Vagina (tissue), 2 donors: ENCODE results near the gene MYBPHL. TPM values are rescaled to one million over a fixed set of nuclear protein-coding genes. Genes with fewer than 3 reads are reported as not detected.

Experiments used
- DNase-seq, 2 donors: peaks; one replicate each; pipeline ENCODE4 v3.0.0-alpha.2; 2017; ENCODE audit errors: extremely low spot score in 2 of 2
- H3K27ac ChIP-seq: fragments of 200-600 bp; sonication (generic); one replicate; pipeline ENCODE4 v1.5.1; 2019
- H3K27me3 ChIP-seq: fragments of 200-600 bp; sonication (generic); one replicate; pipeline ENCODE4 v1.5.1; 2019
- H3K36me3 ChIP-seq, 2 donors: fragments of 200-600 bp; sonication (generic); one replicate each; pipeline ENCODE4 v1.5.1; 2017 to 2019
- H3K4me1 ChIP-seq: fragments of 200-600 bp; sonication (generic); one replicate; pipeline ENCODE4 v1.5.1; 2019
- H3K4me3 ChIP-seq, 2 donors: fragments of 200-600 bp; sonication (generic); 1 replicate in 1 of 2; 2 replicates in 1 of 2; pipeline ENCODE4 v1.5.1; 2016 to 2019
- H3K9me3 ChIP-seq: fragments of 200-600 bp; sonication (generic); one replicate; pipeline ENCODE4 v1.5.1; 2019
- POLR2A ChIP-seq, 2 donors: fragments of 450-650 bp; IDR thresholded peaks; one replicate each; pipeline ENCODE4 v1.6.1; 2017; ENCODE audit warnings: antibody characterized with exemption in 2 of 2, mild to moderate bottlenecking in 2 of 2, moderate library complexity in 2 of 2
- POLR2AphosphoS5 ChIP-seq, 2 donors: sonication (generic); formaldehyde crosslinking; IDR thresholded peaks; one replicate each; pipeline ENCODE4 v1.9.0; 2017; ENCODE audit warnings: antibody characterized with exemption in 2 of 2, mild to moderate bottlenecking in 2 of 2, low read depth in 1 of 2; ENCODE audit not compliant: insufficient read depth in 1 of 2
- intact Hi-C: fragments of 100-400 bp; cut with DNase I; formaldehyde crosslinking; loops from one replicate; pipeline ENCODE4 v1.15.1; 2023
- total RNA-seq: library from RNA; depleted of rRNA; stranded (reverse); fragments of >200 nt; gene quantifications from one replicate; pipeline ENCODE4 v1.2.3, GENCODE V29; 2016
- TF ChIP-seq, protein P1 (sequence below), 3 experiments: fragments of 450-650 bp in 2 of 3; fragments of 200-600 bp in 1 of 3; sonication (generic) in 1 of 3; IDR thresholded peaks; one replicate each; pipeline ENCODE4 v1.5.1; 2017 to 2019; ENCODE audit warnings: antibody characterized with exemption in 3 of 3, mild to moderate bottlenecking in 2 of 3, moderate library complexity in 2 of 3

Gene MYBPHL
- total RNA-seq, 1 donor from 2014 or later, result not detected

DNA sequence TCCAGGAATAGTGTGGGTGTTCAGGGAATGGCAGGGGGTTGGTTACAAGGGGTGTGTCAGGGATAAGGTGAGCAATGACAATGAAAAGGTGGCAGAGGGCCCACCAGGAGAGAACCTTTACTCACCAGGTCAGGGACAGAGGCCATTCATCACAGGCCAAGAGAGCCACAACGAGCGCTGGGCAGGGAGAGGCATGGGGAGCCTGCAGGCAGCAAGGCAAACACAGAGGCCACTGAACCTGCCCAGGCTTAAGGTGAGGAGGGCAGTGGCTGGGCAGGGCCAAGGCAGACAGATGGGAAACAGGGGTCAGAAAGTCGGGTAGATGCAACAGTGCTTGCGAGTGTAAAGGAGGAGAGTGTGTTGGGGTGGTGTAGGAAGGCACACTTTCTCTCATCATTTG, 28.3 kb upstream of the MYBPHL start:
- no peak for DNase-seq
- Histone ChIP-seq H3K4me3 (no peak overlapping the region), H3K27me3 (no peaks in the 10 kb centered on the region), H3K27ac (no peak overlapping the region), H3K9me3 (no peaks in the 10 kb centered on the region), H3K36me3 (peaks cover 0 to 13% of the 10 kb centered on the region in 2 donors), H3K4me1 (no peaks in the 10 kb centered on the region)
- intact Hi-C loops, result no loop called here
- no peak for TF ChIP-seq POLR2AphosphoS5 (IDR thresholded peaks at IDR 0.05; ENCODE audit: insufficient read depth in 1 of 2, low read depth in 1 of 2)
- TF ChIP-seq, protein P1, sequence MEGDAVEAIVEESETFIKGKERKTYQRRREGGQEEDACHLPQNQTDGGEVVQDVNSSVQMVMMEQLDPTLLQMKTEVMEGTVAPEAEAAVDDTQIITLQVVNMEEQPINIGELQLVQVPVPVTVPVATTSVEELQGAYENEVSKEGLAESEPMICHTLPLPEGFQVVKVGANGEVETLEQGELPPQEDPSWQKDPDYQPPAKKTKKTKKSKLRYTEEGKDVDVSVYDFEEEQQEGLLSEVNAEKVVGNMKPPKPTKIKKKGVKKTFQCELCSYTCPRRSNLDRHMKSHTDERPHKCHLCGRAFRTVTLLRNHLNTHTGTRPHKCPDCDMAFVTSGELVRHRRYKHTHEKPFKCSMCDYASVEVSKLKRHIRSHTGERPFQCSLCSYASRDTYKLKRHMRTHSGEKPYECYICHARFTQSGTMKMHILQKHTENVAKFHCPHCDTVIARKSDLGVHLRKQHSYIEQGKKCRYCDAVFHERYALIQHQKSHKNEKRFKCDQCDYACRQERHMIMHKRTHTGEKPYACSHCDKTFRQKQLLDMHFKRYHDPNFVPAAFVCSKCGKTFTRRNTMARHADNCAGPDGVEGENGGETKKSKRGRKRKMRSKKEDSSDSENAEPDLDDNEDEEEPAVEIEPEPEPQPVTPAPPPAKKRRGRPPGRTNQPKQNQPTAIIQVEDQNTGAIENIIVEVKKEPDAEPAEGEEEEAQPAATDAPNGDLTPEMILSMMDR (IDR thresholded peaks at IDR 0.05), result no peak
- TF ChIP-seq POLR2A (IDR thresholded peaks at IDR 0.05), result no peak

DNA sequence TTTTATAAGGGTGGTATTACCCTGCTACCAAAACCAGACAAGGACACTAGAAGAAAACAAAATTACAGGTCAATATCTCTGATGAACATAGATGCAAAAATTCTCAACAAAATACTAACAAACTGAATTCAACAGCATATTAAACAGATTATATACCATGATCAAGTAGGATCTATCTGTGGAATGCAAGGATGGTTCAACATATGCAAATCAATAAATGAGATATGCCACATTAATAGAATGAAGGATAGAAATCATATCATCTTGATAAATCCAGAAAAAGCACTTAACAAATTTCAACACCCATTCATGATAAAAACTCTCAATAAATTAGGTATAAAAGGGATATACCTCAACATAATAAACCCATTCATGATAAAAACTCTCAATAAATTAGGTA, 24.3 kb upstream of the MYBPHL start:
- no peak overlapping the region for H3K4me3 ChIP-seq
- H3K27me3 ChIP-seq, result no peaks in the 10 kb centered on the region
- no peaks in the 10 kb centered on the region for H3K9me3 ChIP-seq
- intact Hi-C loops, result no loop called here
- DNase-seq, result no peak
- H3K4me1 ChIP-seq, result no peaks in the 10 kb centered on the region
- peaks cover 0 to 13% of the 10 kb centered on the region in 2 donors for H3K36me3 ChIP-seq
- no peak overlapping the region for H3K27ac ChIP-seq
- TF ChIP-seq, protein P1 (IDR thresholded peaks at IDR 0.05), result no peak
- TF ChIP-seq POLR2A (IDR thresholded peaks at IDR 0.05) (no peak), POLR2AphosphoS5 (IDR thresholded peaks at IDR 0.05; ENCODE audit: insufficient read depth in 1 of 2, low read depth in 1 of 2) (no peak)

DNA sequence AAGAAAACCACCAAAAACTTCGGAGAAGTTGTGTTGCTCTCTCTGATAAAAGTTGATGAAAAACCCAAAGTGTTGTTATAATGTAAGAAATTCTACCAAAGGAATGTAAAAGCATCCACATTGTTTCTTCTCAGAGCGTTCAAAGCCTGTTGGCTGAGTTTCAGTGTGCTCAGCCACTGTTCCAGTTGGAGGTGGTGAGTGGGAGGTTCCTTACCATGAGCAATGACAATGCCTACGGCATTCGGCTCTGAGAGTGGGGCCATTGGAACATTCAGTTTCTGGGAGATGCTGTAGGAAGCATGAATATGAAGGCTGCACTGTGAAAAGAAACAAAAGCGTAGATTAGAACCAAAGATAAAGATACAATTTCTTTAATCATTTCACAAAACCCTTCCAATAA, 20.5 kb upstream of the MYBPHL start:
- no peak overlapping the region for H3K4me3 ChIP-seq
- peaks cover 0 to 19% of the 10 kb centered on the region in 2 donors for H3K36me3 ChIP-seq
- intact Hi-C loops, result no loop called here
- no peak for TF ChIP-seq POLR2AphosphoS5 (IDR thresholded peaks at IDR 0.05; ENCODE audit: insufficient read depth in 1 of 2, low read depth in 1 of 2)
- TF ChIP-seq POLR2A (IDR thresholded peaks at IDR 0.05), result no peak
- TF ChIP-seq, protein P1 (IDR thresholded peaks at IDR 0.05), result no peak
- H3K27me3 ChIP-seq, result no peaks in the 10 kb centered on the region
- no peak overlapping the region for H3K27ac ChIP-seq
- no peak for DNase-seq
- no peaks in the 10 kb centered on the region for H3K9me3 ChIP-seq
- H3K4me1 ChIP-seq, result no peaks in the 10 kb centered on the region

DNA sequence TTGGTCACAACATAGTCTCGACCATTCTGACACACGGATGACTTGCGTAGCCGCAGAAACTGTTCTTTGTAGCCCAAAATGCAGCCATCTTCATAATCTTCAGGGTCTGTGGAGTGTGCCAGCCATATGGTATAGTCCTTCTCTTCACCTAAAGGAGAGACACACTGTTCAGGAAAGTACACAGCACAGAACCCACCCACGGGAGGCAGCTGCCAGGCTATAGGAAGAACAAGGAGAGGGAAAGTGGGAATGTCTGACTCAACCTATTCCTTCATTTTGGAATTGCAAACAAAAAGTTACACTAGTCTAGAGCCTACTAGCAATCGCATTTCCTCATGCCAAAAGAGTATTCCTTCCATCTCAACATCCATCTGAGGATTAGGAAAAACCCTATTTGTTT, 16.2 kb upstream of the MYBPHL start:
- intact Hi-C loops, result no loop called here
- peaks cover 0 to 13% of the 10 kb centered on the region in 2 donors for H3K36me3 ChIP-seq

DNA sequence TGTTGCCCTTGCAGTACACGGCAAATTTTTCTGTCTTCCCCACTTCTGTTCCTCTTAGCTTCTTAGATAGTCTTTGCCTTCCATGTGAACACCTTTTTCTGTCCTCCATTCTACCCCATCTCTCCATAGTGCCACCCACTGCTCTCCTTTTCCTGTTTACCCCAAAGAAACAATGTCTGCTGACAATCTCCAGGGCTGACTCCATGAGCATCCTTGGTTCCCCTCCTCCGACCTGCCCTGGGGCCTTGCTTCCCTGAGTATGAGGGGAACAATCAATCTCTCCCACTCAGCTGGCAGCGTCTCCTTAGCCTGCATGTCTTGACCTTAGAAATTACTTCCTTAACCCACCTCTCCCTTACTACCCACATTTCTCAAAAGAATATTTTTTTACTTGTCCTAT, 12.3 kb upstream of the MYBPHL start:
- H3K4me1 ChIP-seq, result no peaks in the 10 kb centered on the region
- DNase-seq, result no peak
- H3K27ac ChIP-seq, result no peak overlapping the region
- intact Hi-C loops, result no loop called here
- H3K36me3 ChIP-seq, result peaks cover 0 to 22% of the 10 kb centered on the region in 2 donors
- H3K27me3 ChIP-seq, result no peaks in the 10 kb centered on the region
- TF ChIP-seq POLR2A (IDR thresholded peaks at IDR 0.05), result no peak
- TF ChIP-seq, protein P1 (IDR thresholded peaks at IDR 0.05), result no peak
- TF ChIP-seq POLR2AphosphoS5 (IDR thresholded peaks at IDR 0.05; ENCODE audit: insufficient read depth in 1 of 2, low read depth in 1 of 2), result no peak
- no peaks in the 10 kb centered on the region for H3K9me3 ChIP-seq
- H3K4me3 ChIP-seq, result no peak overlapping the region

More for the DNA sequence above, 16.2 kb upstream of the MYBPHL start:
- Histone ChIP-seq H3K9me3 (no peaks in the 10 kb centered on the region), H3K27ac (no peak overlapping the region), H3K27me3 (no peaks in the 10 kb centered on the region), H3K4me1 (no peaks in the 10 kb centered on the region), H3K4me3 (no peak overlapping the region)
- DNase-seq, result no peak
- TF ChIP-seq, protein P1 (IDR thresholded peaks at IDR 0.05), result no peak
- TF ChIP-seq POLR2A (IDR thresholded peaks at IDR 0.05), result no peak
